Measurements from ENCODE around the gene CDK16.

Gene CDK16

GRCh38 chrX:47216393-47216925 lies 2.0 kb upstream of the CDK16 start:
- Histone ChIP-seq H3K4me3 (ENCODE audit: low read length) (no peak overlapping the region), H3K9me3 (ENCODE audit: control insufficient read depth, low read length) (no peaks in the 10 kb centered on the region), H3K4me1 (ENCODE audit: control insufficient read depth, insufficient read depth, low read length) (peaks cover 20% of the 10 kb centered on the region), H3K9ac (ENCODE audit: low read length) (peak overlapping the region; percentile 53), H3K36me3 (ENCODE audit: control insufficient read depth, insufficient read depth, low read length) (peaks cover 9% of the 10 kb centered on the region), H3K27me3 (ENCODE audit: control insufficient read depth, insufficient read depth, low read length) (no peaks in the 10 kb centered on the region)

- no peak overlapping the region for H3K4me3 ChIP-seq (ENCODE audit: low read length)
- peaks cover 20% of the 10 kb centered on the region for H3K4me1 ChIP-seq (ENCODE audit: control insufficient read depth, insufficient read depth, low read length)
- no peaks in the 10 kb centered on the region for H3K9me3 ChIP-seq (ENCODE audit: control insufficient read depth, low read length)
- no peaks in the 10 kb centered on the region for H3K27me3 ChIP-seq (ENCODE audit: control insufficient read depth, insufficient read depth, low read length)
- peak overlapping the region; percentile 53 for H3K9ac ChIP-seq (ENCODE audit: low read length)
- H3K36me3 ChIP-seq (ENCODE audit: control insufficient read depth, insufficient read depth, low read length) = peaks cover 7% of the 10 kb centered on the region
Measured at GRCh38 chrX:47217121-47217851, 1.2 kb upstream of the CDK16 start.

- H3K4me1 ChIP-seq (ENCODE audit: control insufficient read depth, insufficient read depth, low read length) = peaks cover 20% of the 10 kb centered on the region
- no peaks in the 10 kb centered on the region for H3K9me3 ChIP-seq (ENCODE audit: control insufficient read depth, low read length)
- H3K36me3 ChIP-seq (ENCODE audit: control insufficient read depth, insufficient read depth, low read length) = peaks cover 7% of the 10 kb centered on the region
- H3K9ac ChIP-seq (ENCODE audit: low read length) = peak overlapping the region; percentile 88
- H3K27me3 ChIP-seq (ENCODE audit: control insufficient read depth, insufficient read depth, low read length) = no peaks in the 10 kb centered on the region
- H3K4me3 ChIP-seq (ENCODE audit: low read length) = peak overlapping the region; percentile 72
Measured at GRCh38 chrX:47217852-47218279, 615 bp upstream of the CDK16 start.

- no peaks in the 10 kb centered on the region for H3K27me3 ChIP-seq (ENCODE audit: control insufficient read depth, insufficient read depth, low read length)
- H3K4me1 ChIP-seq (ENCODE audit: control insufficient read depth, insufficient read depth, low read length) = peaks cover 20% of the 10 kb centered on the region
- H3K9me3 ChIP-seq (ENCODE audit: control insufficient read depth, low read length) = no peaks in the 10 kb centered on the region
- peaks cover 7% of the 10 kb centered on the region for H3K36me3 ChIP-seq (ENCODE audit: control insufficient read depth, insufficient read depth, low read length)
- peak overlapping the region; percentile 88 for H3K9ac ChIP-seq (ENCODE audit: low read length)
- H3K4me3 ChIP-seq (ENCODE audit: low read length) = peak overlapping the region; percentile 72
Measured at GRCh38 chrX:47218920-47219815, 687 bp downstream of the CDK16 start.

- Histone ChIP-seq H3K4me3 (ENCODE audit: low read length) (no peak overlapping the region), H3K9me3 (ENCODE audit: control insufficient read depth, low read length) (no peaks in the 10 kb centered on the region), H3K9ac (ENCODE audit: low read length) (no peak overlapping the region), H3K36me3 (ENCODE audit: control insufficient read depth, insufficient read depth, low read length) (no peaks in the 10 kb centered on the region), H3K27me3 (ENCODE audit: control insufficient read depth, insufficient read depth, low read length) (no peaks in the 10 kb centered on the region), H3K4me1 (ENCODE audit: control insufficient read depth, insufficient read depth, low read length) (peaks cover 16% of the 10 kb centered on the region)
Measured at GRCh38 chrX:47221756-47222155, 3.3 kb downstream of the CDK16 start.

GRCh38 chrX:47222751-47223350 lies 4.4 kb downstream of the CDK16 start:
- H3K36me3 ChIP-seq (ENCODE audit: control insufficient read depth, insufficient read depth, low read length) = no peaks in the 10 kb centered on the region
- H3K4me1 ChIP-seq (ENCODE audit: control insufficient read depth, insufficient read depth, low read length) = peaks cover 10% of the 10 kb centered on the region

GRCh38 chrX:47223476-47224250 lies 5.2 kb downstream of the CDK16 start:
- H3K9ac ChIP-seq (ENCODE audit: low read length) = no peak overlapping the region
- no peaks in the 10 kb centered on the region for H3K27me3 ChIP-seq (ENCODE audit: control insufficient read depth, insufficient read depth, low read length)
- H3K36me3 ChIP-seq (ENCODE audit: control insufficient read depth, insufficient read depth, low read length) = no peaks in the 10 kb centered on the region
- H3K4me1 ChIP-seq (ENCODE audit: control insufficient read depth, insufficient read depth, low read length) = peaks cover 10% of the 10 kb centered on the region
- H3K4me3 ChIP-seq (ENCODE audit: low read length) = no peak overlapping the region
- no peaks in the 10 kb centered on the region for H3K9me3 ChIP-seq (ENCODE audit: control insufficient read depth, low read length)

More at GRCh38 chrX:47222751-47223350, 4.4 kb downstream of the CDK16 start:
- H3K27me3 ChIP-seq (ENCODE audit: control insufficient read depth, insufficient read depth, low read length) = no peaks in the 10 kb centered on the region
- no peak overlapping the region for H3K9ac ChIP-seq (ENCODE audit: low read length)
- no peaks in the 10 kb centered on the region for H3K9me3 ChIP-seq (ENCODE audit: control insufficient read depth, low read length)
- H3K4me3 ChIP-seq (ENCODE audit: low read length) = no peak overlapping the region

- Histone ChIP-seq H3K4me1 (ENCODE audit: control insufficient read depth, insufficient read depth, low read length) (peaks cover 10% of the 10 kb centered on the region), H3K9me3 (ENCODE audit: control insufficient read depth, low read length) (no peaks in the 10 kb centered on the region), H3K36me3 (ENCODE audit: control insufficient read depth, insufficient read depth, low read length) (no peaks in the 10 kb centered on the region), H3K9ac (ENCODE audit: low read length) (no peak overlapping the region), H3K4me3 (ENCODE audit: low read length) (no peak overlapping the region), H3K27me3 (ENCODE audit: control insufficient read depth, insufficient read depth, low read length) (no peaks in the 10 kb centered on the region)
Measured at GRCh38 chrX:47224266-47224895, 5.9 kb downstream of the CDK16 start.

- H3K4me3 ChIP-seq (ENCODE audit: low read length) = no peak overlapping the region
- H3K27me3 ChIP-seq (ENCODE audit: control insufficient read depth, insufficient read depth, low read length) = no peaks in the 10 kb centered on the region
- no peaks in the 10 kb centered on the region for H3K36me3 ChIP-seq (ENCODE audit: control insufficient read depth, insufficient read depth, low read length)
- H3K9me3 ChIP-seq (ENCODE audit: control insufficient read depth, low read length) = no peaks in the 10 kb centered on the region
- H3K4me1 ChIP-seq (ENCODE audit: control insufficient read depth, insufficient read depth, low read length) = peaks cover 7% of the 10 kb centered on the region
- no peak overlapping the region for H3K9ac ChIP-seq (ENCODE audit: low read length)
Measured at GRCh38 chrX:47224896-47225290, 6.4 kb downstream of the CDK16 start.

- Histone ChIP-seq H3K9me3 (ENCODE audit: control insufficient read depth, low read length) (no peaks in the 10 kb centered on the region), H3K9ac (ENCODE audit: low read length) (no peak overlapping the region), H3K4me3 (ENCODE audit: low read length) (no peak overlapping the region), H3K27me3 (ENCODE audit: control insufficient read depth, insufficient read depth, low read length) (no peaks in the 10 kb centered on the region), H3K4me1 (ENCODE audit: control insufficient read depth, insufficient read depth, low read length) (no peaks in the 10 kb centered on the region), H3K36me3 (ENCODE audit: control insufficient read depth, insufficient read depth, low read length) (no peaks in the 10 kb centered on the region)
Measured at GRCh38 chrX:47226071-47226470, 7.6 kb downstream of the CDK16 start.

Data from mucosa of stomach (tissue), 1 donor.